DOHH2 (cell line): ENCODE measurements around the gene BRD3OS.

Experiments used
- H3F3A ChIP-seq: fragments of 200-600 bp; sonication (generic), shearing (Covaris generic); 2 replicates; pipeline ENCODE4 v1.6.0; 2016; ENCODE audit warnings: antibody characterized with exemption, mild to moderate bottlenecking; ENCODE audit not compliant: control insufficient read depth, insufficient read depth
- H3K27ac ChIP-seq: fragments of 200-600 bp; sonication (generic); 2 replicates; pipeline ENCODE4 v1.5.1; 2014; ENCODE audit warnings: low read depth, mild to moderate bottlenecking, low read length, moderate library complexity
- H3K27me3 ChIP-seq: fragments of 200-600 bp; sonication (generic); 2 replicates; pipeline ENCODE4 v1.6.1; 2014; ENCODE audit warnings: mild to moderate bottlenecking, low read length, mixed read lengths; ENCODE audit not compliant: control insufficient read depth
- H3K36me3 ChIP-seq: fragments of 200-600 bp; sonication (generic); 2 replicates; pipeline ENCODE4 v1.6.1; 2014; ENCODE audit warnings: mild to moderate bottlenecking, low read length, moderate library complexity, mixed read lengths; ENCODE audit not compliant: control insufficient read depth
- H3K4me1 ChIP-seq: fragments of 200-600 bp; sonication (generic); 2 replicates; pipeline ENCODE4 v1.6.1; 2014; ENCODE audit warnings: mild to moderate bottlenecking, low read length, mixed read lengths; ENCODE audit not compliant: control insufficient read depth
- H3K4me2 ChIP-seq: fragments of 200-600 bp; sonication (generic); 2 replicates; pipeline ENCODE4 v1.6.0; 2014; ENCODE audit warnings: mild to moderate bottlenecking, low read length, moderate library complexity
- H3K4me3 ChIP-seq: fragments of 200-600 bp; sonication (generic); 2 replicates; pipeline ENCODE4 v1.5.1; 2014; ENCODE audit warnings: mild to moderate bottlenecking, low read length, mixed read lengths
- H3K79me2 ChIP-seq: fragments of 200-600 bp; sonication (generic); 2 replicates; pipeline ENCODE4 v1.6.1; 2014; ENCODE audit warnings: mild to moderate bottlenecking, low read length, mixed read lengths; ENCODE audit not compliant: control insufficient read depth
- H3K9me2 ChIP-seq: fragments of 200-600 bp; sonication (generic); replicated peaks from 2 replicates; pipeline ENCODE4 v1.6.1; 2014; ENCODE audit warnings: mild to moderate bottlenecking, low read length, mixed read lengths; ENCODE audit not compliant: control insufficient read depth
- H3K9me3 ChIP-seq: fragments of 200-600 bp; sonication (generic); 2 replicates; pipeline ENCODE4 v1.6.1; 2014; ENCODE audit warnings: antibody characterized with exemption, low read length, mixed read lengths; ENCODE audit not compliant: control insufficient read depth, insufficient read depth
- H4K20me1 ChIP-seq: fragments of 200-600 bp; sonication (generic); 2 replicates; pipeline ENCODE4 v1.6.0; 2014; ENCODE audit warnings: low read depth, mild to moderate bottlenecking, antibody characterized with exemption, low read length, moderate library complexity; ENCODE audit not compliant: control insufficient read depth, insufficient read depth
- EZH2phosphoT487 ChIP-seq: fragments of 200-600 bp; sonication (generic); IDR thresholded peaks from 2 replicates; pipeline ENCODE4 v1.6.1; 2017; ENCODE audit warnings: borderline replicate concordance, mild to moderate bottlenecking, antibody characterized with exemption, low read length, moderate library complexity, mixed read lengths
- TF ChIP-seq, protein P1 (sequence below): fragments of 200-600 bp; sonication (generic); IDR thresholded peaks from one replicate; pipeline ENCODE4 v1.5.1; 2014; ENCODE audit warnings: antibody characterized with exemption, mild to moderate bottlenecking, low read depth, low read length; ENCODE audit not compliant: poor library complexity, severe bottlenecking

The BRD3OS gene

DNA sequence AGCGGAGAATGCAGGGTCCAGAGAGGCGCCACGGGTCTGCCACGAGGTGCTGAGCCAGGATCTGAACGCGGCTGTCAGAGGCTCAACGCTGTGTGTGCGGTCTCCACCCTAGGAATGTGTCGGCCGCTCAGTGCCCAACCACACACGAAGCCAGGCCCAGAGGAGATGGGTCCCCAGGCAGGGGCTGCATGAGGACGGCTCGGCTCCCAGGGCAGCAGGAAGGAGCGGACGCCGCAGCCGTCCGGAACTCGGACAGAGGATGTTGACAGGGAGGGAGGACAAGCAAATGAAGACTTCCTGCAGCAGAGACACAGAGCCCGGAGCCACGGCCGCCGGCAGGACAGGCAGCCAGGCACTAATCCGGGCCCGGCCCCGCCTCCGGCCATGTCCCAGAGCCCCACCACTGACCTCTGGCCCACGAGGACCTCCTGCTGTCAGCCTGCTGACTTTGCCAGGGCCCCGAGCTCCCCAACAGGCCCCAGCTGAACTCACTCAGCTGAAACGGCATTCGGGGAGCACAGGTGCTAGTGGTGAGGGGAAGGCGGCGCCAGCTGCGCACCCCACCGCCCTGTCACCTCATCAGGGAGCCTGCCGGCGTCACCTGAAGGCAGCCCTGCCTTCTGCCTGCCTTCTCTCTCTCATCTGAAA is 45.9 kb upstream of the BRD3OS start:
- H3F3A ChIP-seq = 0 out of 2 replicates have a peak, but pooled peaks cover 3% of the 10 kb centered on the region
- peak overlapping the region; percentile 95 for H3K4me2 ChIP-seq
- peaks cover 57% of the 10 kb centered on the region for H3K4me1 ChIP-seq
- TF ChIP-seq, protein P1, sequence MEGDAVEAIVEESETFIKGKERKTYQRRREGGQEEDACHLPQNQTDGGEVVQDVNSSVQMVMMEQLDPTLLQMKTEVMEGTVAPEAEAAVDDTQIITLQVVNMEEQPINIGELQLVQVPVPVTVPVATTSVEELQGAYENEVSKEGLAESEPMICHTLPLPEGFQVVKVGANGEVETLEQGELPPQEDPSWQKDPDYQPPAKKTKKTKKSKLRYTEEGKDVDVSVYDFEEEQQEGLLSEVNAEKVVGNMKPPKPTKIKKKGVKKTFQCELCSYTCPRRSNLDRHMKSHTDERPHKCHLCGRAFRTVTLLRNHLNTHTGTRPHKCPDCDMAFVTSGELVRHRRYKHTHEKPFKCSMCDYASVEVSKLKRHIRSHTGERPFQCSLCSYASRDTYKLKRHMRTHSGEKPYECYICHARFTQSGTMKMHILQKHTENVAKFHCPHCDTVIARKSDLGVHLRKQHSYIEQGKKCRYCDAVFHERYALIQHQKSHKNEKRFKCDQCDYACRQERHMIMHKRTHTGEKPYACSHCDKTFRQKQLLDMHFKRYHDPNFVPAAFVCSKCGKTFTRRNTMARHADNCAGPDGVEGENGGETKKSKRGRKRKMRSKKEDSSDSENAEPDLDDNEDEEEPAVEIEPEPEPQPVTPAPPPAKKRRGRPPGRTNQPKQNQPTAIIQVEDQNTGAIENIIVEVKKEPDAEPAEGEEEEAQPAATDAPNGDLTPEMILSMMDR = no peak
- TF ChIP-seq EZH2phosphoT487 = no peak
- H4K20me1 ChIP-seq = peaks cover 36% of the 10 kb centered on the region
- H3K36me3 ChIP-seq = no peaks in the 10 kb centered on the region
- no peaks in the 10 kb centered on the region for H3K27me3 ChIP-seq
- no peaks in the 10 kb centered on the region for H3K9me3 ChIP-seq
- H3K79me2 ChIP-seq = peaks cover 100% of the 10 kb centered on the region
- no peaks in the 10 kb centered on the region for H3K9me2 ChIP-seq
- peak overlapping the region; percentile 68 for H3K4me3 ChIP-seq
- peak overlapping the region; percentile 57 for H3K27ac ChIP-seq

DNA sequence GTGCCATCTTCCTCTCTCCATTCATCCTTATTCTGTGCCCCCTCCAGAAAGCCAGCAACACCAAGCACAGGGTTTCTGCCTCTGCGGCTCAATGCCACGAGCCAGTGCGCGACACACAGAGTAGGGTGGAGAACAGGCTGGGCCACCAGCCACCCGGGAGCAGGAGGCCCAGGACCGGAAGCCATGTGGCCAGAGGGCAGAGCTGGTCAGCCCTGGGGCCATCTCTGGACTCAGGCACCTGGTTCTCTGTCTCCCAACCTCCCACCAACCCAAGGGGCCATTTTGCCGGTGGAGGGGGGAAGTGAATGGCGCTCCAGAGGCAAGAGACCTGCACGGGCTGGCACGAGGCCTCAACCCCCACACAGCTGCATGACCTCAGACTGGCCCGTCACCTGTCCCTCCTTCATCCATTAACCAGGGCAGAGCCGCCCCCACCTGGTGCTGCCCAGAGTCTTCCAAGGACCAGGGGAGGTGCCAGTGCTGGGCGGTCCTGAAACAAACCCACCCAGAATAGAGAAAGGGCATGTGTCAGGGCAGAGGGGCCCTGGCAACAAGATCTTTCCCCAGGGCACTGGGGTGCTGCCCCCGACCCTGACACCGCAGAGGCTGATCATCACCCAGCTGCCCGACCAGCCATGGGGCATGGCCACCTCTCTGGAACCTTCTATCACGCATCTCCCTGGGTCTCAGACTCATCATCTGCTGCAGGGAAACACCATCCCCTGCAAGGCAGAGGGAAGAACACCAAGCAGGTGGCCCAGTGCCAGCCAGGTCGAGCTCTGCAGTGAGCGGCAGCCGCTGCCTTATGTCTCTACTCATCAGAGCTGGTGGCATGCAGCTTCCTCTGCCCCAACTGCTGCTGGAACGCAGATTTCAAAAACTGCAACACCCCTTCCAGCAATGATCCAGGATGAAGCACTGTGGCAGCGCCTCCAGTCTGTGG is 45.1 kb upstream of the BRD3OS start:
- Histone ChIP-seq H3K36me3 (no peaks in the 10 kb centered on the region), H3K4me3 (peak overlapping the region; percentile 68), H4K20me1 (peaks cover 35% of the 10 kb centered on the region), H3K27ac (peak overlapping the region; percentile 57), H3K9me2 (no peaks in the 10 kb centered on the region), H3K4me1 (peaks cover 49% of the 10 kb centered on the region), H3K9me3 (no peaks in the 10 kb centered on the region), H3K4me2 (peak overlapping the region; percentile 95), H3K79me2 (peaks cover 99% of the 10 kb centered on the region), H3K27me3 (no peaks in the 10 kb centered on the region), H3F3A (0 out of 2 replicates have a peak, but pooled peaks cover 3% of the 10 kb centered on the region)
- no peak for TF ChIP-seq EZH2phosphoT487
- TF ChIP-seq, protein P1 = no peak

DNA sequence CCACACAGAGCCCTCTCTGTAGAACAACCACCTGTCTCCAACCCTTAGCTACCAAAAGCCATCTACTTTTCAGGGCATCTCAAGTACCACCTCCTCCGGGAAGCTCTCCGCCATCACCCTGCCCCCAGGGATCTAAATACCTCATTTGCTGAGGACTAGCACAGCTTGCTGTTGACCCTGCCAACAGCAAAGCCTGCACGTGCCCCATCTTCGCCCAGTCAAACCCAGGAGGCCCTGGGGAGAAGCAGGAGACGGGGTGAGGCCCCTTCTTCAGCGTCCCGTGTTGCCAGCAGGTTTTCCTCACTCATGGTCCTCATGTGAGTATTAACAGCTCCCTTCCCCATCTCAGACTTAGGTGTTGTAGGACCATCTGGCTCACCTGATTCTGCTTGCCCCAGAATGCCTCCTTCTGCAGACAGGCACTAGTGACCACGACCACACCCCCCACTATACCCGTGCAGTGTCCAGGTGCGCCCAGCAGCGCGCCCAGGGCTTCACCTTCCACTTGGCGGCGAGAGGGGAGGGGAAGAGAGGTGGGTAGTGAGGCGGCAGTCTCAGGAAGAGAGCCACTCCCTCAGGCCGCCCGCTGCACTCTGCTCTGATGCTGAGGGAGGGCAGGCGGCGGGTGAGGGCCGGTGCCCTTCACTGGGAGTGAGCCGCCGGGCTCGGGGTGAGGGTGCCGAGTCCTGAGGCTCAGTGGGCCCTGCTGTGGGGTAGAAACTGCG is 44.3 kb upstream of the BRD3OS start:
- Histone ChIP-seq H3K36me3 (no peaks in the 10 kb centered on the region), H3K9me2 (no peaks in the 10 kb centered on the region), H3F3A (0 out of 2 replicates have a peak, but pooled peaks cover 3% of the 10 kb centered on the region), H3K4me3 (peak overlapping the region; percentile 68; the same call in 1 of the 2 replicates), H3K27ac (no peak overlapping the region), H3K4me2 (peak overlapping the region; percentile 95), H3K9me3 (no peaks in the 10 kb centered on the region), H4K20me1 (peaks cover 31% of the 10 kb centered on the region), H3K4me1 (peaks cover 45% of the 10 kb centered on the region), H3K79me2 (peaks cover 99% of the 10 kb centered on the region), H3K27me3 (no peaks in the 10 kb centered on the region)
- no peak for TF ChIP-seq EZH2phosphoT487
- TF ChIP-seq, protein P1 = no peak
